K562 (cell line): ENCODE measurements around the gene CHCHD1. TPM values are rescaled to one million over a fixed set of nuclear protein-coding genes. Genes with fewer than 3 reads are reported as not detected.
A peak's percentile ranks its signal among the peaks of the same experiment; 100 is the strongest.

Source experiments
- BCOR ChIP-seq: fragments of 450-650 bp; IDR thresholded peaks from 2 replicates; pipeline ENCODE4 v1.6.1; 2016
- MCM3 ChIP-seq: fragments of 450-650 bp; IDR thresholded peaks from 2 replicates; pipeline ENCODE4 v1.6.1; 2016
- RB1 ChIP-seq: fragments of 450-650 bp; IDR thresholded peaks from 2 replicates; pipeline ENCODE4 v1.6.1; 2017; ENCODE audit warnings: low read depth, mild to moderate bottlenecking
- RBBP5 ChIP-seq: fragments of 200-600 bp; sonication (generic); IDR thresholded peaks from 2 replicates; pipeline ENCODE4 v1.6.1; 2012; ENCODE audit warnings: borderline replicate concordance, mild to moderate bottlenecking, low read length, control low read depth, inconsistent platforms; ENCODE audit not compliant: insufficient read depth, poor library complexity, severe bottlenecking
- THRAP3 ChIP-seq: fragments of 450-650 bp; IDR thresholded peaks from 2 replicates; pipeline ENCODE4 v1.6.1; 2016; ENCODE audit warnings: mild to moderate bottlenecking, inconsistent platforms, borderline replicate concordance
- ZBTB8A ChIP-seq: fragments of 450-650 bp; IDR thresholded peaks from 2 replicates; pipeline ENCODE4 v1.6.1; 2018; ENCODE audit warnings: mild to moderate bottlenecking, moderate library complexity; ENCODE audit not compliant: partially characterized antibody
- ZNF311 ChIP-seq: fragments of 250-450 bp; sonication (Bioruptor Pico); IDR thresholded peaks from 2 replicates; pipeline ENCODE4 v1.4.0; 2020; ENCODE audit warnings: mild to moderate bottlenecking, moderate library complexity
- polyA plus RNA-seq, 8 experiments: library from polyadenylated mRNA; depleted of rRNA in 4 of 8; stranded (reverse) in 5 of 8; unstranded in 3 of 8; fragments of >200 nt; fragmentation: Nextera tagmentation in 2 of 8; fragmentation: Illumina TruSeq in 1 of 8; extraction: Ambion mirVana in 2 of 8; extraction: Trizol in 1 of 8; gene quantifications; 2 replicates each; pipeline versions ENCODE4 v1.2.1 to v1.2.3, GENCODE V29; 2011 to 2014; ENCODE audit warnings: inconsistent platforms in 1 of 8, missing spikeins in 1 of 8
- total RNA-seq, 7 experiments: library from RNA; depleted of rRNA in 6 of 7; stranded (reverse); fragments of >200 nt in 6 of 7; fragmentation: Illumina TruSeq in 2 of 7; extraction: Trizol in 2 of 7; gene quantifications; 2 replicates each; pipeline versions ENCODE4 v1.2.1 to v1.2.3, GENCODE V29; 2011 to 2021; ENCODE audit warnings: low replicate concordance in 1 of 7
- TF ChIP-seq, protein P1 (sequence below): sonication (generic); formaldehyde crosslinking; IDR thresholded peaks from 2 replicates; pipeline ENCODE4 v1.8.0; 2023; ENCODE audit warnings: missing genetic modification reagents, mild to moderate bottlenecking, borderline replicate concordance
- TF ChIP-seq, protein P2 (sequence below): sonication (generic); formaldehyde crosslinking; IDR thresholded peaks from 2 replicates; pipeline ENCODE4 v1.8.1; 2022; ENCODE audit warnings: missing genetic modification reagents
- TF ChIP-seq, protein P3 (sequence below): fragments of 450-650 bp; IDR thresholded peaks from 2 replicates; pipeline ENCODE4 v1.6.1; 2016; ENCODE audit warnings: mild to moderate bottlenecking, moderate library complexity

Gene CHCHD1
- total and polyA plus RNA-seq, 9 of the 15 experiments (the other 6 are each of a cell fraction or from before 2014, with no cell fraction given), result 52.9 to 126 (median 83.4) TPM

DNA sequence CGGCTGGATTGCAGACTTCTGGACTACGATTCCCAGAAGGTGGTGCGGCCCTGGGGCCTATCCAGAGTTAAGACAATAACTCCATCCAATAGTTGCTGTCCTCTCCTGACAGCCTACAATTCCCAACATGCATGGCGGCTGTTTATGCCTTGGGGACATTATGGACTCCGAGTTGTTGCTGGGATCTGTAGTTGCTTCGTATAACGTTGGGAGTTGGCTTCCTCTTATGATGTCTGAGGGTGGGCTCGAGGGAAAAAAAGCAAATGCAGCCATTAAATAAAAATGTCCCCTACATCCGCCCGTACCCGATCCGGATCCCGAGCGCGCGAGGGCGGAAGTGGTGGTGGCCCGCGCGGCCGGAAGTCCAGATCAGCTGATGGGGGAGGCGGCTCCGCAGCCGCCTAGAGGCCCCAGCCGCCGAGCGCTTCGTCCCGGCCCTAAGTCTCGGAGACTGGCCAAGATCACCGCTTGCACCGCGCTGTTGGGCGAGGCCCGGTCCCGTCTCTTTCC is 3.4 kb downstream of the CHCHD1 start, which contains the start of gene ZSWIM8 (continued):
- no peak for TF ChIP-seq MCM3
- TF ChIP-seq RBBP5, result peak; percentile 90
- TF ChIP-seq, protein P1, sequence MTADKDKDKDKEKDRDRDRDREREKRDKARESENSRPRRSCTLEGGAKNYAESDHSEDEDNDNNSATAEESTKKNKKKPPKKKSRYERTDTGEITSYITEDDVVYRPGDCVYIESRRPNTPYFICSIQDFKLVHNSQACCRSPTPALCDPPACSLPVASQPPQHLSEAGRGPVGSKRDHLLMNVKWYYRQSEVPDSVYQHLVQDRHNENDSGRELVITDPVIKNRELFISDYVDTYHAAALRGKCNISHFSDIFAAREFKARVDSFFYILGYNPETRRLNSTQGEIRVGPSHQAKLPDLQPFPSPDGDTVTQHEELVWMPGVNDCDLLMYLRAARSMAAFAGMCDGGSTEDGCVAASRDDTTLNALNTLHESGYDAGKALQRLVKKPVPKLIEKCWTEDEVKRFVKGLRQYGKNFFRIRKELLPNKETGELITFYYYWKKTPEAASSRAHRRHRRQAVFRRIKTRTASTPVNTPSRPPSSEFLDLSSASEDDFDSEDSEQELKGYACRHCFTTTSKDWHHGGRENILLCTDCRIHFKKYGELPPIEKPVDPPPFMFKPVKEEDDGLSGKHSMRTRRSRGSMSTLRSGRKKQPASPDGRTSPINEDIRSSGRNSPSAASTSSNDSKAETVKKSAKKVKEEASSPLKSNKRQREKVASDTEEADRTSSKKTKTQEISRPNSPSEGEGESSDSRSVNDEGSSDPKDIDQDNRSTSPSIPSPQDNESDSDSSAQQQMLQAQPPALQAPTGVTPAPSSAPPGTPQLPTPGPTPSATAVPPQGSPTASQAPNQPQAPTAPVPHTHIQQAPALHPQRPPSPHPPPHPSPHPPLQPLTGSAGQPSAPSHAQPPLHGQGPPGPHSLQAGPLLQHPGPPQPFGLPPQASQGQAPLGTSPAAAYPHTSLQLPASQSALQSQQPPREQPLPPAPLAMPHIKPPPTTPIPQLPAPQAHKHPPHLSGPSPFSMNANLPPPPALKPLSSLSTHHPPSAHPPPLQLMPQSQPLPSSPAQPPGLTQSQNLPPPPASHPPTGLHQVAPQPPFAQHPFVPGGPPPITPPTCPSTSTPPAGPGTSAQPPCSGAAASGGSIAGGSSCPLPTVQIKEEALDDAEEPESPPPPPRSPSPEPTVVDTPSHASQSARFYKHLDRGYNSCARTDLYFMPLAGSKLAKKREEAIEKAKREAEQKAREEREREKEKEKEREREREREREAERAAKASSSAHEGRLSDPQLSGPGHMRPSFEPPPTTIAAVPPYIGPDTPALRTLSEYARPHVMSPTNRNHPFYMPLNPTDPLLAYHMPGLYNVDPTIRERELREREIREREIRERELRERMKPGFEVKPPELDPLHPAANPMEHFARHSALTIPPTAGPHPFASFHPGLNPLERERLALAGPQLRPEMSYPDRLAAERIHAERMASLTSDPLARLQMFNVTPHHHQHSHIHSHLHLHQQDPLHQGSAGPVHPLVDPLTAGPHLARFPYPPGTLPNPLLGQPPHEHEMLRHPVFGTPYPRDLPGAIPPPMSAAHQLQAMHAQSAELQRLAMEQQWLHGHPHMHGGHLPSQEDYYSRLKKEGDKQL (CRISPR knock-in tag), result no peak
- no peak for TF ChIP-seq BCOR
- peak; percentile 86 for TF ChIP-seq RB1
- no peak for TF ChIP-seq ZNF311 (CRISPR knock-in tag)
- TF ChIP-seq, protein P2, sequence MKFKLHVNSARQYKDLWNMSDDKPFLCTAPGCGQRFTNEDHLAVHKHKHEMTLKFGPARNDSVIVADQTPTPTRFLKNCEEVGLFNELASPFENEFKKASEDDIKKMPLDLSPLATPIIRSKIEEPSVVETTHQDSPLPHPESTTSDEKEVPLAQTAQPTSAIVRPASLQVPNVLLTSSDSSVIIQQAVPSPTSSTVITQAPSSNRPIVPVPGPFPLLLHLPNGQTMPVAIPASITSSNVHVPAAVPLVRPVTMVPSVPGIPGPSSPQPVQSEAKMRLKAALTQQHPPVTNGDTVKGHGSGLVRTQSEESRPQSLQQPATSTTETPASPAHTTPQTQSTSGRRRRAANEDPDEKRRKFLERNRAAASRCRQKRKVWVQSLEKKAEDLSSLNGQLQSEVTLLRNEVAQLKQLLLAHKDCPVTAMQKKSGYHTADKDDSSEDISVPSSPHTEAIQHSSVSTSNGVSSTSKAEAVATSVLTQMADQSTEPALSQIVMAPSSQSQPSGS (CRISPR knock-in tag), result no peak
- no peak for TF ChIP-seq THRAP3
- no peak for TF ChIP-seq ZBTB8A
- TF ChIP-seq, protein P3, sequence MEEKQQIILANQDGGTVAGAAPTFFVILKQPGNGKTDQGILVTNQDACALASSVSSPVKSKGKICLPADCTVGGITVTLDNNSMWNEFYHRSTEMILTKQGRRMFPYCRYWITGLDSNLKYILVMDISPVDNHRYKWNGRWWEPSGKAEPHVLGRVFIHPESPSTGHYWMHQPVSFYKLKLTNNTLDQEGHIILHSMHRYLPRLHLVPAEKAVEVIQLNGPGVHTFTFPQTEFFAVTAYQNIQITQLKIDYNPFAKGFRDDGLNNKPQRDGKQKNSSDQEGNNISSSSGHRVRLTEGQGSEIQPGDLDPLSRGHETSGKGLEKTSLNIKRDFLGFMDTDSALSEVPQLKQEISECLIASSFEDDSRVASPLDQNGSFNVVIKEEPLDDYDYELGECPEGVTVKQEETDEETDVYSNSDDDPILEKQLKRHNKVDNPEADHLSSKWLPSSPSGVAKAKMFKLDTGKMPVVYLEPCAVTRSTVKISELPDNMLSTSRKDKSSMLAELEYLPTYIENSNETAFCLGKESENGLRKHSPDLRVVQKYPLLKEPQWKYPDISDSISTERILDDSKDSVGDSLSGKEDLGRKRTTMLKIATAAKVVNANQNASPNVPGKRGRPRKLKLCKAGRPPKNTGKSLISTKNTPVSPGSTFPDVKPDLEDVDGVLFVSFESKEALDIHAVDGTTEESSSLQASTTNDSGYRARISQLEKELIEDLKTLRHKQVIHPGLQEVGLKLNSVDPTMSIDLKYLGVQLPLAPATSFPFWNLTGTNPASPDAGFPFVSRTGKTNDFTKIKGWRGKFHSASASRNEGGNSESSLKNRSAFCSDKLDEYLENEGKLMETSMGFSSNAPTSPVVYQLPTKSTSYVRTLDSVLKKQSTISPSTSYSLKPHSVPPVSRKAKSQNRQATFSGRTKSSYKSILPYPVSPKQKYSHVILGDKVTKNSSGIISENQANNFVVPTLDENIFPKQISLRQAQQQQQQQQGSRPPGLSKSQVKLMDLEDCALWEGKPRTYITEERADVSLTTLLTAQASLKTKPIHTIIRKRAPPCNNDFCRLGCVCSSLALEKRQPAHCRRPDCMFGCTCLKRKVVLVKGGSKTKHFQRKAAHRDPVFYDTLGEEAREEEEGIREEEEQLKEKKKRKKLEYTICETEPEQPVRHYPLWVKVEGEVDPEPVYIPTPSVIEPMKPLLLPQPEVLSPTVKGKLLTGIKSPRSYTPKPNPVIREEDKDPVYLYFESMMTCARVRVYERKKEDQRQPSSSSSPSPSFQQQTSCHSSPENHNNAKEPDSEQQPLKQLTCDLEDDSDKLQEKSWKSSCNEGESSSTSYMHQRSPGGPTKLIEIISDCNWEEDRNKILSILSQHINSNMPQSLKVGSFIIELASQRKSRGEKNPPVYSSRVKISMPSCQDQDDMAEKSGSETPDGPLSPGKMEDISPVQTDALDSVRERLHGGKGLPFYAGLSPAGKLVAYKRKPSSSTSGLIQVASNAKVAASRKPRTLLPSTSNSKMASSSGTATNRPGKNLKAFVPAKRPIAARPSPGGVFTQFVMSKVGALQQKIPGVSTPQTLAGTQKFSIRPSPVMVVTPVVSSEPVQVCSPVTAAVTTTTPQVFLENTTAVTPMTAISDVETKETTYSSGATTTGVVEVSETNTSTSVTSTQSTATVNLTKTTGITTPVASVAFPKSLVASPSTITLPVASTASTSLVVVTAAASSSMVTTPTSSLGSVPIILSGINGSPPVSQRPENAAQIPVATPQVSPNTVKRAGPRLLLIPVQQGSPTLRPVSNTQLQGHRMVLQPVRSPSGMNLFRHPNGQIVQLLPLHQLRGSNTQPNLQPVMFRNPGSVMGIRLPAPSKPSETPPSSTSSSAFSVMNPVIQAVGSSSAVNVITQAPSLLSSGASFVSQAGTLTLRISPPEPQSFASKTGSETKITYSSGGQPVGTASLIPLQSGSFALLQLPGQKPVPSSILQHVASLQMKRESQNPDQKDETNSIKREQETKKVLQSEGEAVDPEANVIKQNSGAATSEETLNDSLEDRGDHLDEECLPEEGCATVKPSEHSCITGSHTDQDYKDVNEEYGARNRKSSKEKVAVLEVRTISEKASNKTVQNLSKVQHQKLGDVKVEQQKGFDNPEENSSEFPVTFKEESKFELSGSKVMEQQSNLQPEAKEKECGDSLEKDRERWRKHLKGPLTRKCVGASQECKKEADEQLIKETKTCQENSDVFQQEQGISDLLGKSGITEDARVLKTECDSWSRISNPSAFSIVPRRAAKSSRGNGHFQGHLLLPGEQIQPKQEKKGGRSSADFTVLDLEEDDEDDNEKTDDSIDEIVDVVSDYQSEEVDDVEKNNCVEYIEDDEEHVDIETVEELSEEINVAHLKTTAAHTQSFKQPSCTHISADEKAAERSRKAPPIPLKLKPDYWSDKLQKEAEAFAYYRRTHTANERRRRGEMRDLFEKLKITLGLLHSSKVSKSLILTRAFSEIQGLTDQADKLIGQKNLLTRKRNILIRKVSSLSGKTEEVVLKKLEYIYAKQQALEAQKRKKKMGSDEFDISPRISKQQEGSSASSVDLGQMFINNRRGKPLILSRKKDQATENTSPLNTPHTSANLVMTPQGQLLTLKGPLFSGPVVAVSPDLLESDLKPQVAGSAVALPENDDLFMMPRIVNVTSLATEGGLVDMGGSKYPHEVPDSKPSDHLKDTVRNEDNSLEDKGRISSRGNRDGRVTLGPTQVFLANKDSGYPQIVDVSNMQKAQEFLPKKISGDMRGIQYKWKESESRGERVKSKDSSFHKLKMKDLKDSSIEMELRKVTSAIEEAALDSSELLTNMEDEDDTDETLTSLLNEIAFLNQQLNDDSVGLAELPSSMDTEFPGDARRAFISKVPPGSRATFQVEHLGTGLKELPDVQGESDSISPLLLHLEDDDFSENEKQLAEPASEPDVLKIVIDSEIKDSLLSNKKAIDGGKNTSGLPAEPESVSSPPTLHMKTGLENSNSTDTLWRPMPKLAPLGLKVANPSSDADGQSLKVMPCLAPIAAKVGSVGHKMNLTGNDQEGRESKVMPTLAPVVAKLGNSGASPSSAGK, result no peak
